ENCODE results near the gene C1orf226.

- TF ChIP-seq CTCF (IDR thresholded peaks at IDR 0.05) (no peak), EP300 (IDR thresholded peaks at IDR 0.05) (no peak), POLR2A (IDR thresholded peaks at IDR 0.05; ENCODE audit: low read depth) (no peak)
Measured at GRCh38 chr1:162388615-162389014, 7.1 kb downstream of the C1orf226 start.

Data from esophagus muscularis mucosa (tissue), 4 donors.